Activated naive CD4-positive, alpha-beta T cell treated with Interleukin-2 at 50 U/mL for 16 hours (primary cell): Measurements from ENCODE around the gene ATP9A.
"Not testable (repeated sequence)": the region's sequence is repeated elsewhere in the genome, so short reads cannot be mapped to it uniquely, and the experiment has no call there.

Source experiments
- DNase-seq: peaks from one replicate; pipeline ENCODE4 v3.0.0-alpha.2; 2020

ATP9A gene

GRCh38 chr20:51767867-51768758, at the start of gene ATP9A:
Gene ATP9A, minus strand, starts transcription at chr20:51768390. Its CDS starts 21 bp downstream, at chr20:51768369.
- no peak for DNase-seq

GRCh38 chr20:51816856-51817255, 48.7 kb upstream of the ATP9A start:
- DNase-seq, result not testable (repeated sequence)

GRCh38 chr20:51815383-51816076, 47.3 kb upstream of the ATP9A start:
- DNase-seq, result no peak

GRCh38 chr20:51812861-51813260, 44.7 kb upstream of the ATP9A start:
- DNase-seq, result no peak

- DNase-seq, result no peak
These were observed 43.4 kb upstream of the ATP9A start for GRCh38 chr20:51811514-51812128.

GRCh38 chr20:51811042-51811355, 42.8 kb upstream of the ATP9A start:
- DNase-seq, result no peak

GRCh38 chr20:51810155-51811041, 42.2 kb upstream of the ATP9A start:
- no peak for DNase-seq

- DNase-seq, result no peak
These were observed 39.6 kb upstream of the ATP9A start for GRCh38 chr20:51807720-51808250.

- DNase-seq, result no peak
These were observed 36.6 kb upstream of the ATP9A start for GRCh38 chr20:51804754-51805153.

GRCh38 chr20:51803148-51803854, 35.1 kb upstream of the ATP9A start:
- DNase-seq, result no peak

- no peak for DNase-seq
These were observed 34.1 kb upstream of the ATP9A start, which contains the start of gene SALL4 for GRCh38 chr20:51802170-51802751. Gene SALL4, minus strand, starts transcription at chr20:51802521. Its CDS starts 113 bp downstream, at chr20:51802408.

- DNase-seq, result no peak
These were observed 33.6 kb upstream of the ATP9A start for GRCh38 chr20:51801823-51802123.

GRCh38 chr20:51801122-51801822, 33.1 kb upstream of the ATP9A start:
- no peak for DNase-seq

GRCh38 chr20:51800872-51801121, 32.6 kb upstream of the ATP9A start:
- DNase-seq, result no peak

GRCh38 chr20:51800060-51800871, 32.1 kb upstream of the ATP9A start:
- peak; percentile 57 for DNase-seq

GRCh38 chr20:51799401-51799860, 31.2 kb upstream of the ATP9A start:
- DNase-seq, result no peak

GRCh38 chr20:51797357-51798025, 29.3 kb upstream of the ATP9A start:
- no peak for DNase-seq

GRCh38 chr20:51796340-51796739, 28.1 kb upstream of the ATP9A start:
- DNase-seq, result no peak

- no peak for DNase-seq
These were observed 24.8 kb upstream of the ATP9A start for GRCh38 chr20:51792960-51793359.

GRCh38 chr20:51791626-51792025, 23.4 kb upstream of the ATP9A start:
- no peak for DNase-seq
